Uterus (tissue), 2 donors: ENCODE data around the gene PRTFDC1.

Experiments
- POLR2A ChIP-seq, 2 donors: fragments of 450-650 bp; IDR thresholded peaks; one replicate each; pipeline ENCODE4 v1.6.1; 2016; ENCODE audit warnings: antibody characterized with exemption in 2 of 2, mild to moderate bottlenecking in 1 of 2, moderate library complexity in 1 of 2
- TF ChIP-seq, protein P1 (sequence below), 4 experiments: fragments of 200-600 bp in 2 of 4; fragments of 450-650 bp in 2 of 4; sonication (generic) in 2 of 4; IDR thresholded peaks; one replicate each; pipeline ENCODE4 v1.5.1; 2016 to 2019; ENCODE audit warnings: antibody characterized with exemption in 4 of 4, mild to moderate bottlenecking in 2 of 4, moderate library complexity in 1 of 4

DNA sequence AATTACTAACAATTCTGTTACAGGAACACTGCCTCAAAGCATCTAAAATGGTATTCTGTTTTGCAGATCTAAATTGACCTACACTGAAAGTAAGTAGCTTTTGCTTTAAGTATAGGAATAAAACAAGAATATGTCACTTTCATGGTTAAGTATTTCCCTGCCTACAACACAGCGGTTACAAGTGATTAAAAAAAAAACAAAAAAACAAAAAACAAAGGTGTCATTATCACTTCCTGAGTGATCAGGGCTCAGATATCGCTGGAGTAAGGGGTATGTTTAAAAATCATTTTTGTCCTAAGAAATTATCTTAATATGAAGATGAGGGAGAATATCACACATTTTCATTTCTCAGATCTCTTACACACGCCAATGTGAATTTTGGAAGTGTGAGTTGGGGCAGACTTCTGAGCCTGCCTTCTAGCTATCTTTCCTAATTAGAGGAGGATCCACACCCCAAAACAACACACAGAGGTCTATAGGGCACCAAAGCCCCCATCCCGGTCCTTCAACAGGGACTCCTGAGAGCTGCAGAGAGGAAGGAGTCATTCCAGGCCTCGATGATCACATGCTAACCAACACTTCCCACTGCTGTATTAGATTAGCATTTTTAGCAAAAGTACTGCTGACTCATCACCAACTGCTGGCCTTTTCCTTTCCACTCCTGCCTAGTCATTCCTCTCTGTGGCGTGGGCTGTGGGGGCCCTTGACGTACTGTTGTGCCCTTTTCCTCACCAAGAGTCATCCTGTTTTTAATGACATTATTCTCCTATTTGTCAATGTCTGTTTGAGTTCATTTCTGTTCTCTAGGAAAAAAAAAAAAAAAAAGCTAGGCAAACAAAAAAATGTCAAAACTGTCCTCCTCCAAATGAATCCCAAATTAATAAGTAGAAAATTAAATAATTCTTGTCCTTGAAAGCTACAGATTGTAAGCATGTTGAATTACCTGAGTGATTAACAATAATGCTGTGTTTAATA, 31.2 kb downstream of the PRTFDC1 start:
- TF ChIP-seq, protein P1, sequence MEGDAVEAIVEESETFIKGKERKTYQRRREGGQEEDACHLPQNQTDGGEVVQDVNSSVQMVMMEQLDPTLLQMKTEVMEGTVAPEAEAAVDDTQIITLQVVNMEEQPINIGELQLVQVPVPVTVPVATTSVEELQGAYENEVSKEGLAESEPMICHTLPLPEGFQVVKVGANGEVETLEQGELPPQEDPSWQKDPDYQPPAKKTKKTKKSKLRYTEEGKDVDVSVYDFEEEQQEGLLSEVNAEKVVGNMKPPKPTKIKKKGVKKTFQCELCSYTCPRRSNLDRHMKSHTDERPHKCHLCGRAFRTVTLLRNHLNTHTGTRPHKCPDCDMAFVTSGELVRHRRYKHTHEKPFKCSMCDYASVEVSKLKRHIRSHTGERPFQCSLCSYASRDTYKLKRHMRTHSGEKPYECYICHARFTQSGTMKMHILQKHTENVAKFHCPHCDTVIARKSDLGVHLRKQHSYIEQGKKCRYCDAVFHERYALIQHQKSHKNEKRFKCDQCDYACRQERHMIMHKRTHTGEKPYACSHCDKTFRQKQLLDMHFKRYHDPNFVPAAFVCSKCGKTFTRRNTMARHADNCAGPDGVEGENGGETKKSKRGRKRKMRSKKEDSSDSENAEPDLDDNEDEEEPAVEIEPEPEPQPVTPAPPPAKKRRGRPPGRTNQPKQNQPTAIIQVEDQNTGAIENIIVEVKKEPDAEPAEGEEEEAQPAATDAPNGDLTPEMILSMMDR (IDR thresholded peaks at IDR 0.05) = no peak
- no peak for TF ChIP-seq POLR2A (IDR thresholded peaks at IDR 0.05)
